Measurements from ENCODE around the gene GPRC5A.
"Not testable (repeated sequence)": the region's sequence is repeated elsewhere in the genome, so short reads cannot be mapped to it uniquely, and the experiment has no call there.

The GPRC5A gene, protein sequence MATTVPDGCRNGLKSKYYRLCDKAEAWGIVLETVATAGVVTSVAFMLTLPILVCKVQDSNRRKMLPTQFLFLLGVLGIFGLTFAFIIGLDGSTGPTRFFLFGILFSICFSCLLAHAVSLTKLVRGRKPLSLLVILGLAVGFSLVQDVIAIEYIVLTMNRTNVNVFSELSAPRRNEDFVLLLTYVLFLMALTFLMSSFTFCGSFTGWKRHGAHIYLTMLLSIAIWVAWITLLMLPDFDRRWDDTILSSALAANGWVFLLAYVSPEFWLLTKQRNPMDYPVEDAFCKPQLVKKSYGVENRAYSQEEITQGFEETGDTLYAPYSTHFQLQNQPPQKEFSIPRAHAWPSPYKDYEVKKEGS

GRCh38 chr12:12891080-12891880 is at the start of gene GPRC5A:
TSS of gene GPRC5A (plus strand) at chr12:12891562. CDS start at chr12:12908250, 16,688 bp downstream.
- DNase-seq (ENCODE audit: low read depth), result peak; percentile 97

GRCh38 chr12:12845794-12846243 is 45.5 kb upstream of the GPRC5A start:
- no peak for DNase-seq (ENCODE audit: low read depth)

- DNase-seq (ENCODE audit: low read depth), result not testable (repeated sequence)
Observed at GRCh38 chr12:12846780-12847179, 44.6 kb upstream of the GPRC5A start.

DNA sequence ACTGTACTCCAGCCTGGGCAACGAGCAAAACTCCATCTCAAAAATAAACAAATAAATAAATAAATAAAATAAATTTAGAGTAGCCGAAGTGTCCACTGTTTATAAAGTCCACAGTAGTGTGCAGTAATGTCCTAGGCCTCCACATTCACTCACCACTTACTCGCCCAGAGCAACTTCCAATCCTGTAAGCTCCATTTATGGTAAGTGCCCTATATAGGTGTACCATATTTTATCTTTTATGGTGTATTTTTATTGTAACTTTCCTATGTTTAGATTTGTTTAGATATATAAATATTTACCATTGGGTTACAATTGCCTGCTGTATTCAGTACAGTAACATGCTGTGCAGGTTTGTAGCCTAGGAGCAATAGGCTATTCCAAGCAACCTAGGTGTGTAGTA is 37.9 kb upstream of the GPRC5A start:
- DNase-seq (ENCODE audit: low read depth), result no peak

GRCh38 chr12:12859690-12860089 is 31.7 kb upstream of the GPRC5A start:
- DNase-seq (ENCODE audit: low read depth), result no peak

GRCh38 chr12:12864243-12864642 is 27.1 kb upstream of the GPRC5A start:
- no peak for DNase-seq (ENCODE audit: low read depth)

DNA sequence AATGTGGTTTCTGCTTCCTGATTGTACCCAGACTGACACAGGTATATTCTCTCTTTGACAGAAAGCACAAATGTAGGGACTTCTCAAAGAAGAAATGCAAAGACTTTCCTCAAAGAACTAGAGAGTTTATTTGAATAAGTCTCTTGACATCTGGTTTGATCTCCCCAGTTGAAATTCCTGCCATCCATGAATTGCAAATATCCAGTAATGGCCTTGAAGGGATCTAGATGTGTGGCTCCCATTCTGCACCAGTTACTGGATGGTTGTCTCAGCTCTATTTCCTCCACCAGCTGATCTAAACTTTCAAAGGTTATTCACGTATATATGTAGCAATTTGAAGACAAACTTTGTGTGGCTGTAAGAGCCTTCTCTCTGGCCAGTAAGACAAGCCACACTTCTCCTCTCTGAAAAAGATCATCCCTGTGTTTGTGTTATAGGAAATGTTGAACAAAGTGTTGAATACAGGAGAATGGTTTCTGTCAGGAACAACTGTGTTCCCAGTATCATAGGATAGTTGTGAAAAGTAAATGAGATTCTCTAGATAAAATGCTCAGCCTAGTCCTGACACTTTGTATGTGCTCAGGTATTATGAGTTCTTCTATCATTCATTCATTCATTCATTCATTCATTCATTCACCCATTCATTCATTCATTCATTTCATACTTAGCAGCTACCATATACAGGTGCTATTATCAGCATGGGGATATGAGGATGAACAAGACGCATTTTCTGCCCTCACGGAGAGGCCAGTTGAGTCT is 22.7 kb upstream of the GPRC5A start:
- no peak for DNase-seq (ENCODE audit: low read depth)

GRCh38 chr12:12870465-12870864 is 20.9 kb upstream of the GPRC5A start:
- peak; percentile 89 for DNase-seq (ENCODE audit: low read depth)

DNA sequence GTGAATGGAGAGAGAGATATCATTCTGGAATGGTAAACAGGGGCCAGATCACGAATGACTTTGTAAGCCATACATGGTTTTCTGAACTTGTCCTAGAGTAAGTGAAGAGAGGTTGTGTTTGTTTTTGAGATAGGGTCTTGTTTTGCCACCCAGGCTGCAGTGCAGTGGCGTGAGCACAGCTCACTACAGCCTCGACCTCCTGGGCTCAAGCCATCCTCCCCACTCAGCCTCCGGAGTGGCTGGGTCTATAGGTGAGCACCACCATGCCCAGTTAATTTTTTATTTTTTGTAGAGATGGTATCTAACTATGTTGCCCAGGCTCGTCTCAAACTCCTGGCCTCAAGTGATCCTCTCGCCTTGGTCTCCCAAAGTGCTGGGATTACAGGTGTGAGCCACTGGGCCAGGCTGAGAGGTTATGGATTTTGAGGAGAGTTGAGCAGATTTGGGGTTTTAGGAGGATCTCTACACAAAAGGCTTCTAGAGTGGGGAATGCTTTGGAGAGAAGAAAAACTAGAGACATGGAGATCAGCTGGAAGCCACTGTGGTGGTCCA is 19.7 kb upstream of the GPRC5A start:
- DNase-seq (ENCODE audit: low read depth), result no peak

DNA sequence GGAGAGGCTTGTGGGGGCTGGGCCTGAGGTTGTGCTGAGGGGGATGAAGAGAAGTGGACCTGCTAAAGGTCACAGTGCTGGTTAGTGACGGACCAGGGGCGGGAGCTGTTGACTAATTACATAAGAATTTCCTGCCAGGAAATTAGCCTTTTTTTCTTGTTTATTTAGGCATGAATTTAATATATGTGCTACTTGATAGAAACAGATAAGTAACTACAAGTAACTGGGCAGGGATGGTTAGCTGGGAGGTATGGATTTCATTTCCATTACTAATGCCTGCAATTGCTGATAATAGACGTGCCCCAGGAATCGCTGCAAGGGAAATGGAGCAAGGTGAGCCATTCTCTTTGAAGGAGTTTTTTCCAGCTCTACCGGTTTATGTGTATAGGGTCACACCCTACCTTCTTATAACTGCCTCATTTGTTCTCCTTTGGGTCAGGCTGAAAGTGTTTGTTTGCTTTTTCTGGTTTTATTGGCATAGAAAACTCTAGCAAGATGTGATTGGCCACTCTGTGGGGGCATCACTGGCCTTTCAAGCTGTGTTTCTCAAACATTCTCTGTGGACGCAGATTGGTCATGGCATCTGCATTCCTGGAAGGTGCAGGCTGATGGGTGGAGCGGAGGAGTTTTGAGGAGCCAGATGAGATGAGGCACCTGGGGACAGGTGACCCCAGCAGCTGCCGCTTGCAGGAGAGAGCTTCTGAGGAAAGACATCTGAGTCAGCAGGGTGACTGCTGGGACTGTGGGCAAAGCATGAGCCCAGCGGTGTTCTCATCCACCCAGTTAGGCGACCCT is 19.0 kb upstream of the GPRC5A start:
- peak; percentile 23 for DNase-seq (ENCODE audit: low read depth)

- peak; percentile 18 for DNase-seq (ENCODE audit: low read depth)
Observed at GRCh38 chr12:12872934-12873275, 18.5 kb upstream of the GPRC5A start.

- DNase-seq (ENCODE audit: low read depth), result no peak
Observed at GRCh38 chr12:12874029-12874428, 17.3 kb upstream of the GPRC5A start.

GRCh38 chr12:12875301-12875700 is 16.1 kb upstream of the GPRC5A start:
- DNase-seq (ENCODE audit: low read depth), result not testable (repeated sequence)

DNA sequence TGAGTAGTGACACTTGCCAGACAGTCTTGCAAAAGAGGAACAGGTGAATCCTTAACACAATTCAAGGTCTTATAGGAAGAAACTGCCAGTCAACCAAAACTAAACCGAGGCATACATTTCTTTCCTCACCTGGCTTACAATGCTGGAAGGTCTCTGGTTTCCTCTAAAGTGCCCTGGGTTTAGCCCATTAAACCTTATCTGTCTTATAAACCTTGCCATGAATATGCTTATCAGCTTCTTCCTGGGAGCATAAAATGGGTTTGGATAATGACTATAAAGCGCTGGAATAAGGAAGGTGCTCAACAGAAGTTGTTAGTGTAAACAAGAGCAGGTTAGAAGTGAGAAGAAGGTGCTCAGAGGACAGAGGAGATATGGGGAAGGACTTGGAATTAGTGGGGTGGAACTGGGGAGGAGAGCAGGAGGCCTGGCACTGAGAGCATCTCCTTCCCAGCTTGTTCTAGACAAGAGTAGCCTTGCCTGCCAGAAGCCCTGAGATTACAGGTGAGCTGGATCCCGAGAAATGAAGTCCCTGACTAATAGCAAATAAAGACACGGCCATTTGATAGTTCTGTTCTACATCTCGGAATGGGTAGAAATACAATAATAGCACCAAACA is 14.1 kb upstream of the GPRC5A start:
- no peak for DNase-seq (ENCODE audit: low read depth)

DNA sequence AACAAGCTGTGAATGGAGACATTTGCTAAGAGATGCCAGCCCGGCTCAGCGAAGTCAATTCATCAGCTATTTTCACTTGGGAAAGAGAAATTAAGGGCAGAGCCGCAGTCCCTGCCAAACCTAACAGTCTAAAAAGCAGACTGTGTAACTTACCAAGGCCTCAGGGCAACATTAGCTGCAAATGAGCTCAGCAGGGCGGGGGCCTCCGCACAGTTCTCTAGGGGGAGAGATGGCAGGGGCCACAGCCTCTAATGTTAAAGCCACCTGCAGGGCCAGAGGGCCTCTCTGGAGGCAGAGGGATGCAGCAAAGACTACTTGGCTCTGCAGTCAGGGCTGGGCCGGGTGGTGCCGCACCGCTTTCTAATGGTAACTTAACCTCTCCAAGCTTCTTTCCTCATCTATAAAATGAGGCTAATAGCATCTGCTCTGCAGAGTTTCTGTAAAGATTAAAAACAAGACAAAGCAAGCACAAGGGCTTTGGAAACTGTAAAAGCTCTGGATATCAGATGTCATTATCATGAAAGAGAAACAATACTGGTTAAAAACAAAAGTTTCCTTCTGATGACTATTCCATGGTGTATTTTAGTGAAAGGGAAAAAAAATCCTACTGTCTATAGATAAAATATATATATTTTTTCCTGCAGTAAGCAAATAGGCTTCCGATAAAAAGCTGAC is 13.4 kb upstream of the GPRC5A start:
- DNase-seq (ENCODE audit: low read depth), result no peak

DNA sequence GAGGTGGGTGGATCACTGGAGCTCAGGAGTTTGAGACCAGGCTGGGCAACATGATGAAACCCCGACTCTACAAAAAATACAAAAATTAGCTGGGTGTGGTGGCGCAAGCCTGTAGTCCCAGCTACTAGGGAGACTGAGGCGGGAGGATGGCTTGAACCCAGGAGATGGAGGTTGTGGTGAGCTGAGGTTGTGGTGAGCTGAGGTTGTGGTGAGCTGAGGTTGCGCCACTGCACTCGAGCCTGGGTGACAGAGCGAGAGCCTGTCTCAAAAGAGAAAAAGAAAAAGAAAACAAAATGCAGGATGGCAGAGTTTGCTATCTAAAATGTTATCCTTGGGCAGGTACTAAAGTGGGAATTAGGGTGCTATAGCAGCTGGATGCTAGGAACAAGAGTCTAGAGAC is 10.8 kb upstream of the GPRC5A start:
- no peak for DNase-seq (ENCODE audit: low read depth)

DNA sequence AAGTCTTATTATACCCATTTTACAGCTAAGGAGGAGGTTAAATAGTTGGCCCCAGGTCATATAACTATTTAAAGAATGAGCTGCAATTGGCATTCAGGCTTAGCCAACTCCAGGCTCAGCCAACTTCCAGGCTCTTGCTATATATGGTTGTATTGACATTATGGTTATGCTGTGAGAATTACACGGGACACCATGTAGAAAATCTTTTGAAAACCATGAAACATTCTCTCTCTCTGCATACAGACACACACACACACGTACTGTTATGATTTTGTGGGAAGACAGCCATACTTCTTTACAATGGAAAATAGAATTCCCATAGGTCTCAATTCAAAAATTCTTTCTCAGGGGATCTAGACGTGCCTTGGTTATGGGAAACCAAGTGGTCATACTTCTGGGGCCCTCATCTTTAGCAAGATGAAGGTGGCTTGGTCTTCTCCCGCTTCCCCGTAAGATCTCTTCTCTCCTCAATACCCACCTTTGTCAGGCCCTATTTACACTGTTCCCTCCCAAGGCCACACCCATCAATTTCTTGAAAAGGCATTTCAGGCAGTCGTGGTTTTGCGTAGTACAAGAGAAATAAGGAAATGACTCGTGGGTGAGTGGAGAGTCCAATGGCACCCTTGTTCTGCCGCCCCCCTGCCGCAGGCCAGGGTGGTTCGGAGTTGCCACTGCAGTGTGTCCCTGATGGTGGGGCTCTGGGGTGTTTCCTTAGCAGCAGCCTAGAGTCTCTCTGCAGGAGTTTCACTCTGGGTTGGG is 10.0 kb upstream of the GPRC5A start:
- DNase-seq (ENCODE audit: low read depth), result no peak

DNA sequence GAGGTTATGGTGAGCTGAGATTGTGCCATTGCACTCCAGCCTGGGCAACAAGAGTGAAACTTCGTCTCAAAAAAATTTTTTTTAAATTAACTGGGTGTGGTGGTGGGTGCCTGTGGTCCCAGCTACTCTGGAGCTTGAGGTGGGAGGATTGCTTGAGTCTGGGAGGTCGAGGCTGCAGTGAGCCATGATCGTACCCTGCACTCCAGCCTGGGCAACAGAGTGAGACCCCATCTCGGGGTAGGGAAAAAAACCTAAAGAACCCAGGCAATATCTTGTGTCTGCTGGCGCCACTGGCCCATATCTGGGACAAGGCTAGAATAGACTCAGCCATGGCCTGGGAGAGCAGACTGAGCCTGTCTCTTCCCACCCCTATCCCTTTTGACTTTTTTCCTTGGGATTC is 9.1 kb upstream of the GPRC5A start:
- DNase-seq (ENCODE audit: low read depth), result no peak

DNA sequence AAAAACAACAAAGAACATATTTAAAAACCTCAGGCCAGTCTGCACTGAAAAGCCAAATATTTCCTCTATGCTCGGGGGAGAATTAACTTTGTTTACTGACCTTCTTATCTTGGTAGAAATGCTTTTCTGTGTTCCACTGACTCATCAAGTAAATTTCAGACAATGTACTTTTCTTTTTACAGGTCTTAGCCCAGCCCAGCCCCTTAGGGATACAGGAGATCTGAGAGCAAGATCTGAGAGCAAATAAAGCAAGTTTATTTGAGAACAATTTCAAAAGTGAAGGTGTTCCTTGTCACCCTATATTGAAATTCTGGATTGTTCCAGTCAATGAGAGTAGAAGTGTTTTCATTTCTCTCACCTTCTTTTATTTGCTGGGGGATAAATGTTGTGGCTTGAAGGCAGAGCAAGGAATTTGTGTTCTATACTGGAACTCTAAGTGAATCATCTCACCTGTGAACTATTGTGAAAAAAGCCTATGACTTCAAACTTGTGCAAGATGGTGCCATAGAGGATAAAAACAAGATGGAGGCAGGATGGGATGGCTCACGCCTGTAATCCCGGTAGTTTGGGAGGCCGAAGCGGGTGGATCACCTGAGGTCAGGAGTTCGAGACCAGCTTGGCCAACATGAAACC is 7.9 kb upstream of the GPRC5A start:
- DNase-seq (ENCODE audit: low read depth), result no peak

All from stromal cell of bone marrow (primary cell).